Activated CD8-positive, alpha-beta memory T cell treated with anti-CD3 and anti-CD28 coated beads for 36 hours (primary cell): Measurements from ENCODE around the gene CRYGN. TPM values are rescaled to one million over a fixed set of nuclear protein-coding genes. Genes with fewer than 3 reads are reported as not detected.

Experiments used
- CTCF ChIA-PET: fragments of 350-600 bp; sonication (Branson Sonifier 250); formaldehyde crosslinking; loops from one replicate; lab custom pipeline; 2021; ENCODE audit warnings: antibody characterized with exemption; lab: Charles Lee
- POLR2A ChIA-PET: fragments of 350-600 bp; sonication (Branson Sonifier 250); formaldehyde crosslinking; loops from one replicate; lab custom pipeline; 2021; ENCODE audit warnings: antibody characterized with exemption; lab: Charles Lee
- total RNA-seq, 2 experiments: library from RNA; stranded (reverse); gene quantifications; one replicate each; pipeline ENCODE4 v1.2.3, GENCODE V29; 2021

The CRYGN gene
- total RNA-seq, 2 experiments from 2014 or later: not detected

DNA sequence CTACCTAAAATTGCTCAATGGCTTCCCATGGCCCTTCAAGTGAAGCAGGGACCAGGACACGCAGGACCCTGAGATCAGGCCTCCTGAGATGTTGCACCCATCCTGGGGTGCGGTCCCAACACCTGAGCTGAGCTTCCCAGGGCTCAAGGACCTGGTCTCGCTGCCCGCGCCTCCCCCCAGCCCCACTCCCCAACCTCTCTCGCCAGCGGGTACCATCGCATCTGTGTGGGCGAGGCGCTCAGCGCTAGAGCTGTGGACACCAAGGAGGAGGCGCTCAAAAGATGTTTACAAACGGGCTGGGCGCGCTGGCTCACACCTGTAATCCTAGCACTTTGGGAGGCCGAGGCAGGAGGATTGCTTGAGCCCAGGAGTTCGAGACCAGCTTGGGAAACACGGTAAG is 7.4 kb upstream of the CRYGN start:
- ChIA-PET CTCF (interaction anchor here (1.0 to 7.0 kb wide), 12 partner anchors 10 to 312 kb away, joined by 3 to 64 read pairs (median 4); no protein-coding TSS in a partner anchor), POLR2A (interaction anchor here (0.6 kb wide), 1 partner anchor 220 kb away, joined by 3 read pairs; the partner anchor contains the start of gene ABCF2)

DNA sequence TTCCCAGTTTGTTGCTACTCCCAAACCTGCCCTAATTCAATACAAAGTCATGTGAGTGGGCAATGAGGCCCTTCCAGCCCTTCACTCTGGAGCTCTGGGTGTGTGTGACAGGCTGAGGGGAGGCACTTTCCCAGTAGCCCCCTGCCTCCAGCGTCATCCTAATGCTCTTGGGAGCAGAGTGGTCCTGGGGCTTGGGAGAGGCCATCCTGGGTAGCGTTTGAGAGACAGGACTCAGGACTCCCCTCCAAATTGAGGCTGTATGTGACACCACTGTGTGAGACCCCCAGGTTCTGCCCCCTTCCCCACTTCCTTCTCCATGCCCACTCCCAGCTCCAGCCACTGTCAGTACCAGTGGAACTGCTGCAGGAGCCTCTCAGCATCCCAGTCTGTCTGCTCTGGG is 6.5 kb upstream of the CRYGN start:
- ChIA-PET POLR2A (no interaction called here), CTCF (interaction anchor here (0.9 kb wide), 1 partner anchor 16 kb away, joined by 3 read pairs; no protein-coding TSS in a partner anchor)

DNA sequence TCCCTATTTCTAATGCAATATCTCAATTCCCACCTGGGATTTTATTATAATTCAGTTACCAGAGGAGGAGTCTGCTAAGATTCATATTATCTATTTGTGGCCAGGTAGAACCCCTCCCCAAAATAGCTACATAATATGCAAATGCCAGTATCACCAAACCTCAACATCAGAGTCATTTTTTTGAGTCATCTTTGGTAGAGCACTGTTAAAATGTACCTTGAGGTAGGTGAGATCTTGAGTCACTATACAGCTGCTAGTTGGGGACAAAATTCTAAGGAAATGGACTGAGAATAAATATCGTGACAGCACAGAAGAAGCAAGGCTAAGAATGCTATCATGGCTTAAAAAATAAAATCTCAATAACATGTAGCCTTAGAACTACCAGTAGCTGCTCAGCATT is 4.7 kb upstream of the CRYGN start:
- ChIA-PET POLR2A (no interaction called here), CTCF (interaction anchor here (2.7 kb wide), 1 partner anchor 76 kb away, joined by 8 read pairs; no protein-coding TSS in a partner anchor)

DNA sequence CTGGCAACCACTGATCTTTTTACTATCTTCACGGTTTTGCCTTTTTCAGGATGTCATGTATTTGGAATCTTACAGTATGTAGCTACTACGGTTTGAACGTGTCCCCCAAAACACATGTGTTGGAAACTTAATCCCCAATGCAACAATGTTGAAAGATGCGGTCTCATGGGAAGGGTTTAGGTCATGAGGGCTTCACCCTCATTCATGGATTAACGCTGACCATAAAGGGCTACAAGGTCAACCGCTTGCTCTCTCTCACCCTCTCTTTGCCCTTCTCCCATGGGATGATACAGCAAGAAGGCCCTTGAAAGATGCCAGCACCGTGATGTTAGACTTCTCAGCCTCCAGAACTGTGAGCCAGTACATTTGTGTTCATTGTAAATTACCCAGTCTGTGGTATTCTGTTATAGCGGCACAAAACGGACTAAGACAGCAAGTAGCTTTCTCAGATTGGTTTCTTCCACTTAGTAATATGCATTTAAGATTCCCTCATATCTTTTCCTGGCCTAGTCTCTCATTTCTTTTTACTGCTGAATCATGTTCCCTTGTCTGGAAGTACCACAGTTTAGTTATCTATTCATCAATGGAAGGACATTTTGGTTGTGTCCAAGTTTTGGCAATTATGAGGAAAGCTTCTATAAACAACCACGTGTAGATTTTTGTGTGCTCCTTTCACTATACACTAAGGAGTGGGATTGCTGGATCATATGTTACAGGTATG is 3.0 kb upstream of the CRYGN start:
- ChIA-PET CTCF (interaction anchor here (0.8 to 2.7 kb wide), 2 partner anchors 47 to 74 kb away, joined by 3 to 8 read pairs; no protein-coding TSS in a partner anchor), POLR2A (interaction anchor here (0.6 kb wide), 1 partner anchor 65 kb away, joined by 3 read pairs; no protein-coding TSS in a partner anchor)

DNA sequence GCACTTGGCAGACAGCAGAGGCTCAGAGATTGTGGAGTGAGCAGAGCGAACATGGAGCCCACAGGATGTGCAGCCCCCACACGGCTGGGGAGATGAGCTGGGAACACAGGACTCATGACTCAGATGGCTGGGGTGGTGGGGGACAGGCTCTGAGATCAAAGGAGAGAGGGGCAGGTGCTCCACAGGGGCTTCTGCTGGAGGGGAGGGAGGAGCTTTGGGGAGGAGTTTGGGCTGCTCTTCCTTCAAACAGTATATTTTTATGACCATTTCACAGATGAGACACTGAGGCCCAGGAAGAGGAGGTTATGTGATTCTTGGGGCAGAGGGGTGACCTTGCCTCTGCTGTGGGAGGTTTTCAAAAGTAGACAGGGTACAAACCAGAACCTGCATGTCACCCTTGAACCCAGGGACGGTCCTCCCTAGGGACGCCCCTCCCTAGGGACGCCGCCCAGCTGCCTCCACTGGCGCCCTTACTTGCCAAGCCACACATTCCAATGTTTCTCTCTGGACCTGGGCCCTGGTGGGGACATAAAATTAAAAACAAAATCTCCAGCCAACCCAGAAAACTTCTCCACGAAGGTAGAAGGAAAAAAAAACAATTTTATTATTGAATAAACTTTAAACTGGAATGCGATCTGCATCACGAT is 981 bp upstream of the CRYGN start:
- POLR2A ChIA-PET: interaction anchor here (0.6 kb wide), 1 partner anchor 121 kb away, joined by 3 read pairs; no protein-coding TSS in a partner anchor
- CTCF ChIA-PET: interaction anchor here (0.8 to 1.1 kb wide), 3 partner anchors 68 to 114 kb away, joined by 3 read pairs; no protein-coding TSS in a partner anchor

DNA sequence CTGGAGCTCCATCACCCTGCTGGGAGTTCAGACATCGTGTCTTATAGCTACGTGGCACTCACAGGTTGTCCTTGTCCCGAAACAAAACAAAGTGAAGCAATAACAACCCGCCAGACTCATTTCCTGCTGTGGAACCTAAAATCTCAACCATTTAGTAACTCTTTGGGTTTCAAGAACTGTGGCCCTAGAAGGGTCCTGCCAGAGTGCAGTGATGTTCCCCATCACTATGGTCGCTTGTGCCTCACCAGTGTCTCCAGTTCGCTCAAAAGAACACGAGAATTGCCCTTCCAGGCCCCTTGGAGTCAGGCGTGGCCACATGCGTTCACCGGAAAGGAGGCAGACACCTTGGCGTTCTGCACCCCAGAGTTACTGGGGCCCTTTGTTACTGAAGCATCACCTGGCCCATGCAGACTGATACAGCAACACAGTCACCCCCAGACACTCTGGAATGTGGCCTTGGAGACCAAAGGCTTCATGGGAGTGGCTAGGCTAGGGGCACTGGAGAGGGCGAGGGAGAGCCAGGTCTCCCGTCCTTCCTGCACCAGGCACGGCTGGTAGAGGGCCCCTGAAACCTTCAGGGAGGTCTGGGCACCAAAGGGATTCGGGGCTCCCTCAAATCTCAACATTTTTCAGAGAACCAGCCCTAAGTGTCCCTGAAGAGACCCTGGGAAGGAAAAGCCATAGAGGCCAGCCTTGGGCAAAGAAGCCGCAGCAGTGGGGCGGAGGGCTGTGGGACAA is 908 bp downstream of the CRYGN start:
- ChIA-PET CTCF (no interaction called here), POLR2A (no interaction called here)

DNA sequence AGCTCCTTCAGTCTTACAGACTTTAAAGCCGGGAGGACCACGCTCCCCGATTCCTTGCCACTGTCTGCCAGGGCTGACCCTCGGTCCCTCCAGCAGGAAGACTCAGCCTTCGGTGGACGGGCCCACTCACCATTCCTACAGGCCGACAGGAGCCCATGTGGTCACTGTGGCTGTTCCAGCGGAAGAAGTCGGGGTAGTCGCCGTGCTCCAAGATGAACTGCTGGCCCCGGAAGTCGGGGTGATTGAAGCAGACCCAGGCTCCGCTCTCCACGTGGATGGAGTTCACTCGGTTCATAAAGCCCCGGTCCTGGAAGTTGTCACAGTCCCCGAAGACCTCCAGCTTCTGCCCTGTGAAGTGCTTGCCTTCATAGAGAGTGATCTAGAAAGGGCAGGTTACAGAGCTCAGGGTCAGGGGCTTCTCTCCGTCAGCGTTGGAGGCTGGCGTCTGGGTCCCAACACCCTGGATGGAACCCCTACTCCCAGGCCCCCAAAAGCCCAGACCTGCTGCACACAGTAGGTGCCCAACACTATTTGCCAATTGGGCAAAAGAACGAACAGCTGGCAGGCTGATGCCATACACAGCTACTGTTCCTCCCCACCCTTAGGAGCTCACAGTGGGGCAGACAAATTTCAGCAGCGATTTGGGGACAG is 1.9 kb downstream of the CRYGN start:
- CTCF ChIA-PET: interaction anchor here (0.8 to 2.3 kb wide), 3 partner anchors 10 to 136 kb away, joined by 3 to 9 read pairs (median 3); no protein-coding TSS in a partner anchor
- POLR2A ChIA-PET: interaction anchor here (0.6 to 1.2 kb wide), 2 partner anchors 23 to 73 kb away, joined by 3 to 4 read pairs; no protein-coding TSS in a partner anchor

DNA sequence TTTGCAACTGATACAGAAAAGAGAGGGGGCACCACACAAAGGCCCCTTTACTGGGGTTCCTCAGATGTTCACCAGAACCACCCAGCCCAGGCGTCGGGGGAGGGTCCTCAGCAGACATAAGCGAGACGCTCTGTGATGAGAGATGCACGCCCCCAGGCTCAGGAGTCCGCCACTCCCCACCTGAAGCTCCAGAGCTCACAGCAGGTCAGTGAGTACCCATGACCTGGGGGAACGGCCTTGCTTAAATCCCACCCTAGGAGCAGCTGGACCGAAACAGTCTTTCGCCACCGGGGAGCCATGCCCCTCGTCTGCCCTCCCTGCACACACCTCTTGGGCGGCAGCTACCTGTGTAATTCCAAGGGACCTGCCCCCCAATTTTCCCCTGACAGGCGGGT is 2.8 kb downstream of the CRYGN start:
- POLR2A ChIA-PET: interaction anchor here (1.2 kb wide), 1 partner anchor 22 kb away, joined by 3 read pairs; no protein-coding TSS in a partner anchor
- CTCF ChIA-PET: interaction anchor here (0.6 to 2.3 kb wide), 4 partner anchors 11 to 135 kb away, joined by 3 to 9 read pairs (median 3); no protein-coding TSS in a partner anchor

DNA sequence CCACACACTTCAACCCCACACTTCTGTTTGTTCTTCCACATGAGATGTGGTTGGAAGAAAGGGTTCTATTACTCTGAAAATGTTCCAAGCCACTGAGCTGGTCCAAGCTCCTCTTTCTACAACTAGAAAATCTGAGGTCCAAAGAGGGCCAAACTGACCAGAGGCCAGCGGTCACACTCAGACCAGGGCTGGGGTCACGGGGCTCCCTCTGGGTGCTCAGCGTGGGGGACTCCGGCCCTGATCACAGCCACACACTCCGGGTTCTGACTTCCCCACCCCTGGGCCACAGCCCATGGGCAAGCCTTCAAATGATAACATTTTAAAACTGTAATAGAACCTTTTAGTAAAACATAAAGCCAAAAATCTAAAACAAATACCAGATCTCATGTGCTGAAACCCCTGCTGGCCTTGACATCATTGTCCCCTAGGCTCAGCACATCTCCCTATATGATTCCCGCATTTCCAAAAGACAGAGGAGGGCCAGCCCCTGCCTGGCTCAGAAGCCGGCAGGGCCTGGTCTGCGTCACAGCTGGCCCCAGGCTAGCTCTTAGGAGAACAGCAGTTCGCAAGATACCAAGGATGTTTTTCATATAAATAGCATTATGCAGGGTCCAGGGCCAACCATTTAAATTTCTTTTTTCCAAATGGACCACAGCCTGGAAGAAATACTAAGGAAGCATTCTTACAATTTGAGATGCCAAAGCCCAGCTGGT is 3.3 kb downstream of the CRYGN start:
- ChIA-PET CTCF (interaction anchor here (0.6 to 2.3 kb wide), 3 partner anchors 11 to 126 kb away, joined by 3 to 9 read pairs (median 3); no protein-coding TSS in a partner anchor), POLR2A (interaction anchor here (1.2 kb wide), 1 partner anchor 21 kb away, joined by 3 read pairs; no protein-coding TSS in a partner anchor)

DNA sequence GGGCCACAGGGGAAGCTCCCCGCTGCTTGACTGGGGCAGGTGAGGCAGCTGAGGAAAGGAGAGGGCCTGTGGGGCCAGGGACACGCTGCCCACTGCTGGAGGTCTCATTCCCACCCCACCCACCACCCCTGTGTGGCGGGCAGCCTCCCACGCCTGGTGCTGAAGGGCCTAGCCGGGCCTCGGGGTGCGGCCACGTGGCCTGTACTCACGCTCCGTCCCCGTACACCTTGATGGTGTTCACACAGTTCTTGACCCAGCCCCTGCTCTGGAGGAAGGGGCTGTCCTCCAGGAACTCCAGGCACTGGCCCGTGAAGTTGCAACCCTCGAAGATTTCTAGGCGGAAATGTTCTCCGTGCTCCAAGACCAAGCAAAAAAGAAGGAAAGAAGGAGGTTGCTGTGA is 4.0 kb downstream of the CRYGN start:
- CTCF ChIA-PET: interaction anchor here (1.5 kb wide), 1 partner anchor 24 kb away, joined by 3 read pairs; no protein-coding TSS in a partner anchor

DNA sequence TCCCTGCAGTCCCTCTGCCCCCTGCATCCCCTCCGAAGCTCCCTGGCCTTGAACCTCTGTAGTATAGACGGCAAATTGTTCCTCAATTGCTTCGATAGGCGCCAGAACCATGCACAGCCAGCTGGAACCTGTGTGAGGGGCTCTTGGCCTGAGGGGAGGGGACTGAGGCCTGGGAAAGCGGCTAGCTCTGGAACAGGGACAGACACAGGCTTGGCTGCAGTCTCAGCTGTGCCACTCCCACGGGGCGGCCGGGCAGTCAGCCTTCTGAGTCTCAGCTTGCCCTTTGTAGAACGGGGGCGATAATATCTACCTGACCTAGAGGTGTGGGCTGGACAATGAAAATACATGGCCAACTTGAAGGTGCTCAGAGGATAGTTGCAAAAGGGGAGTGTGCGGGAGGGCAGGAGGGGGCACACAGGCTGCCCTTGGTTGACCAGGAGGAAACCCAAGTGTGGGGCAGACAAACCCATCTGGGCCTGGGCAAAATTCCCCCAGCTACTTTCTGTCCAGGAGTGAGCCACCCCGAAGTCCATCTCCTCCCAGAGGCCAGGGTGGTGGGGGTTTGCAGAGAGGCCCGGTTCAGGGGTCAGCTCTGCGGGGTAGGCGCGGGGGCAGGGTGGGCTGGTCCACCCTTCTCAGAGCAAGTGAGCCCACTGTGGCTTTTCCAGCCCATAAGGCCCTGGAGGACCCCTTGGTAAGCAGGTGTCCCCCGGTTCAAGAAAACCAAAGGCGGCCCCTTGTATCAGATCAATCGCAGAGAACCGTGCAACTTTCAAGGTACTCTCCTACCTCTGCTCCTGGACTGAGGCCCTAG is 4.6 kb downstream of the CRYGN start:
- POLR2A ChIA-PET: no interaction called here
- CTCF ChIA-PET: interaction anchor here (1.5 kb wide), 1 partner anchor 23 kb away, joined by 3 read pairs; no protein-coding TSS in a partner anchor

More for the DNA sequence above, 4.0 kb downstream of the CRYGN start:
- POLR2A ChIA-PET: no interaction called here

DNA sequence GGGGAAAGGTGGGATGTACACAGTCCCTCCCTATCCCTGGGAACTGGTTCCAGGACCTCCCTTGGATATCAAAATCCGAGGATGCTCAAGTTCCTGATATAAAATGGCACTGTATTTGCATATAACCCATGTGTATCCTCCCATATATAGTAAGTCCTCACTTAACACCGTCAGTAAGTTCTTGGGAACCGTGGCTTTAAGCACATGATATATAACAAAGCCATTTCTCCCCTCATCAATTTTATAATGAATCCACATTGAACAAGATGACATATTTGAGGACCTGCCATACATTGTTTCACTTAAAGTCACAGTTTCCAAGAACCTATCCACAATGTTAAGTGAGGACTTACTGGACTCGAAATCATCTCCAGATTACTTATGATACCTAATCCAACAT is 5.4 kb downstream of the CRYGN start:
- CTCF ChIA-PET: interaction anchor here (0.5 kb wide), 1 partner anchor 132 kb away, joined by 3 read pairs; no protein-coding TSS in a partner anchor
- POLR2A ChIA-PET: no interaction called here

DNA sequence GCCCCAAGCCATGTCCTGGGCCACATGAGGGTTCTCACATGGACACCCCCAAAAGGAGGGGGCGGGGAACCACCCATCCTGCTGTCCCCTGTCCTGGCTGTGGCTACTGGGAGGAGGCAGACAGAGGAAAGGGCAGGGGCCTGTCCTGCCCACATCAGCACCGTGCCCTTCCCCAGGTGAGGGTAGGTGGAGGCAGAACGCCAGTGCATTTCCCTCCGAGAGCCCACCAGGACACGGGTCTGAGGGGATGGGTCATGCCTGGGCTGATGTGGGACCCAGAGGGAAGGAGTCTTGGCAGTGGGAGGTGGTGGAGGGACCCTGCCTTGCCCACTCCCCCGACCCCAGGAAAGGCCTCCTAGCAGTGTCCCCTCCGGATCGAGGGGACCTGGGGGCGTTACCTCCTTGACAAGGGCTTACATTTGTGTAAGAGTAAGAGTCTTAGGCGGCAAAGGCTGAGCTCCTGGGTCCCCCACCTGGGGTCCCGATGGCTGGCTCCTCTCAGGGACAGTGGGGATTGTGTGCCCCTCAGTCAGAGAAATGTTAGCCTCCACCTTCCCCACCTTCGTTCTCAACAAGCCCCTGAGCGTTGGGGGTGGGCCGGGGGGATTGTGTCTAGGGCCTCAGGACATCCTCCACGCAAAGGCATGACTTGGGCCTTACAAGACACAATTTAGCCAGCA is 6.1 kb downstream of the CRYGN start:
- POLR2A ChIA-PET: no interaction called here

DNA sequence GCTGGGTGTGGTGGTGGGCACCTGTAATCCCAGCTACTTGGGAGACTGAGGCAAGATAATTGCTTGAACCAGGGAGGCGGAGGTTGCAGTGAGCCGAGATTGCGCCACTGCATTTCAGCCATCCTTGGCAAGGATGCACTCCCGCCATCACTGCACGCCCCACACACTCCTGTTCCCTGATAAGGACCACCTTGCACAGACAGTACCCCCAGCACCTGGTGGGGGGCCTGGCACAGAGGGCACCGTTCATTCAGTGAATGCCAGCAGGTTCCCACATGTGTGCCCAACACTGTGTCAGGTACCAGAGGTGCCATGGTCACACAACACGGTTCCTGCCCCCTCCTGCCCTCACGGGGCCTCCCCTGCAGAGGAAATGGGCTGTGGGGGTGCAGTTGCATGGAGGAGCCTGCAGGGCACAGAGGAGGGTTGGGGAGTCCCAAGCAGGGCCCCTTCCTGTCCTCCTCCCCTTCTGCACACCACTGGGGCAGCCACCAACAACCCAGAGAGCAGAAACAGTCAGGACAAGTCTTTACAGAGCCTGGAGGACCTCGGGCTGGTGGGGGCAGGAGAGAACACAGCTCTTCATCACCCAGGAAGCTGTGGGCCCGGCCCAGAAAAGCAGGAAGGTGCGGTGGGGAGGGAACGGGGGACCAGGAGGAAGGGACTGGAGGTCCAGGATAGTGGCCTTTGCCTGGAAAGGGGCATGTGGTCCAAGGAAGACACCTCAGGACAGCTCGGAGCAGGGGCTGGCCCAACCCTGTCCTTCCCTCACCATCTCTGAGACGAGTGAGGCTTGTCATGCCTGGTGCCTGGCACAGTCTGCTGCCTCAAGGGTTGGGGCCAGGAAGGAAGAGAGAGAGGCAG is 7.1 kb downstream of the CRYGN start:
- ChIA-PET POLR2A (no interaction called here), CTCF (no interaction called here)

More for the DNA sequence above, 6.1 kb downstream of the CRYGN start:
- CTCF ChIA-PET: interaction anchor here (0.5 kb wide), 1 partner anchor 131 kb away, joined by 3 read pairs; no protein-coding TSS in a partner anchor

DNA sequence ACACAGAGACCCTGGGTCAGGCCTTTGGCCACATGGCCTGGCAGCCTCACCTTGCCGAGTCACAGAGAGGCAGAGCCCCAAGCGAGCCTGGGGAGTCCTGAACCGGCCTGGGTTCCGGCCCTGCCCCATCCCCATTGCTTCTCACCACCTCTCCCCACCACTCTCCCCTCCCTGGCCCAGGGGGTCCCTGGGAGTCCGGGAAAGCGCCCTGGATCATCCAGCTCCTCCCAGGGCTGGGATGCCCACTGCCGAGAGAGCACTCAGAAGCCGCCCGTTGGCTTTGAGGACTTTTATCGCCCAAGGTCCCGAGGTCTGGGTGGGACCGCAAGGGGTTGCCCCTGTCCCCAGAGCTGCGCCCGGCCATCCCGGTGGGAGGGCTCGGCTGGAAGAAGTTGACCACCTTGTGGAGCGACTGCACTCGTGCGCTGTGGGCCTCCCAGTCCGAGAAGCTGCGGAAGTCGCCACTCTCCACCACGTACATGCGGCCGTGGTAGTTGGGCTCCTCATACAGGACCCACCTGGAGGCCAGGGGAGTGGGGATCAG is 8.1 kb downstream of the CRYGN start:
- ChIA-PET CTCF (no interaction called here), POLR2A (no interaction called here)
